ENCODE data around the gene PDIA5.

The PDIA5 gene

DNA sequence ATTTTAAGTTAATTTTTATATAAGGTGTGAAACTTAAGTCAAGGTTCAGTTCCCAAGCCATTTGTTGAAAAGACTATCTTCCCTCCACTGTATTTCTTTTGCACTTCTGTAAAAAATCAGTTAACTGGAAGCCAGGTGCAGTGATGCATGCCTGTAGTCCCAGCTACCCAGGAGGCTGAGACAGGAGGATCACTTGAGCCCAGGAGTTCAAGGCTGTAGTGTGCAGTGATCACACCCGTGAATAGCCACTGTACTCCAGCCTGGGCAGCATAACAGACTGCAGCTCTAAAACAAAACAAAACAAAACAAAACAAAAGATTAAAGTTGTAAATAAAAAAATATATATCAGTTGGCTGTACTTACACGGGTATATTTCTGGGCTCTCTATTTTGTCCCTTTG lies 101.8 kb downstream of the PDIA5 start:
- Histone ChIP-seq H3F3A (ENCODE audit: low read depth) (no peaks in the 10 kb centered on the region), H3K4me2 (ENCODE audit: low read depth, low read length, poor library complexity, severe bottlenecking) (no peak overlapping the region), H2AFZ (ENCODE audit: low read length) (no peak overlapping the region), H4K20me1 (ENCODE audit: insufficient read depth, low read length, poor library complexity, severe bottlenecking) (no peaks in the 10 kb centered on the region), H3K4me3 (ENCODE audit: low read length, poor library complexity, severe bottlenecking) (no peak overlapping the region), H3K9ac (ENCODE audit: low read depth, low read length, poor library complexity, severe bottlenecking) (no peak overlapping the region), H3K9me3 (ENCODE audit: insufficient read depth, low read depth, low read length) (no peaks in the 10 kb centered on the region; the same call in 1 of the 2 replicates), H3K27me3 (ENCODE audit: insufficient read depth, low read length, poor library complexity, severe bottlenecking) (no peaks in the 10 kb centered on the region), H3K79me2 (ENCODE audit: insufficient read depth, low read length) (no peaks in the 10 kb centered on the region), H3K9me2 (replicated peaks; ENCODE audit: low read depth, low read length) (no peaks in the 10 kb centered on the region), H3K36me3 (ENCODE audit: insufficient read depth, low read length) (peaks cover 46% of the 10 kb centered on the region), H3K4me1 (ENCODE audit: insufficient read depth, low read length, poor library complexity, severe bottlenecking) (no peaks in the 10 kb centered on the region)
- TF ChIP-seq, protein P1, sequence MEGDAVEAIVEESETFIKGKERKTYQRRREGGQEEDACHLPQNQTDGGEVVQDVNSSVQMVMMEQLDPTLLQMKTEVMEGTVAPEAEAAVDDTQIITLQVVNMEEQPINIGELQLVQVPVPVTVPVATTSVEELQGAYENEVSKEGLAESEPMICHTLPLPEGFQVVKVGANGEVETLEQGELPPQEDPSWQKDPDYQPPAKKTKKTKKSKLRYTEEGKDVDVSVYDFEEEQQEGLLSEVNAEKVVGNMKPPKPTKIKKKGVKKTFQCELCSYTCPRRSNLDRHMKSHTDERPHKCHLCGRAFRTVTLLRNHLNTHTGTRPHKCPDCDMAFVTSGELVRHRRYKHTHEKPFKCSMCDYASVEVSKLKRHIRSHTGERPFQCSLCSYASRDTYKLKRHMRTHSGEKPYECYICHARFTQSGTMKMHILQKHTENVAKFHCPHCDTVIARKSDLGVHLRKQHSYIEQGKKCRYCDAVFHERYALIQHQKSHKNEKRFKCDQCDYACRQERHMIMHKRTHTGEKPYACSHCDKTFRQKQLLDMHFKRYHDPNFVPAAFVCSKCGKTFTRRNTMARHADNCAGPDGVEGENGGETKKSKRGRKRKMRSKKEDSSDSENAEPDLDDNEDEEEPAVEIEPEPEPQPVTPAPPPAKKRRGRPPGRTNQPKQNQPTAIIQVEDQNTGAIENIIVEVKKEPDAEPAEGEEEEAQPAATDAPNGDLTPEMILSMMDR (conservative IDR thresholded peaks at IDR 0.05; ENCODE audit: low read length) = no peak
- TF ChIP-seq EZH2phosphoT487 (IDR thresholded peaks at IDR 0.05; ENCODE audit: borderline replicate concordance) = no peak

DNA sequence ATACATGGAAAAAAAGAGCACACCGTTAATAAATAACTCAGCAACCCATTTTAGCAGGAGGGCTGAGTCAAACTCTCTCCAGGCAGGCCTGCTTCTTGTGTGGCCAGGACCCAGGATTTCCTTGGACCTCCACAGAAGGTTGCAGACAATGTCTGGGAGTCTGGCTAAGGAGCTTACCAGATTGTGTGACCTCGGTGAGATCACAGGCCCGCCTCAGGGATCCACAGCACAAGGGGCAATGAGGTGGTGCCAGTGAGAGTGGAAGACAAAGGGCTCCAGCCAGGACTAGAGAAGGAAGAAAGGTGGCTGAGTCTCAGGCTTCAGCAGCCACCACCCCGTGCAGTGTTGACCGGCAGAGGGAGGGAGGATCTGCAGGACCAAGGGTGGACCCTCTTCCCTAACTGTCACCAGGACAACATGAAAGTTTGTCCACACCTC lies 102.7 kb downstream of the PDIA5 start:
- Histone ChIP-seq H3K4me2 (ENCODE audit: low read depth, low read length, poor library complexity, severe bottlenecking) (no peak overlapping the region), H3K27me3 (ENCODE audit: insufficient read depth, low read length, poor library complexity, severe bottlenecking) (no peaks in the 10 kb centered on the region), H3K9ac (ENCODE audit: low read depth, low read length, poor library complexity, severe bottlenecking) (no peak overlapping the region), H3K9me2 (replicated peaks; ENCODE audit: low read depth, low read length) (no peaks in the 10 kb centered on the region), H3K4me3 (ENCODE audit: low read length, poor library complexity, severe bottlenecking) (no peak overlapping the region), H2AFZ (ENCODE audit: low read length) (no peak overlapping the region), H3K79me2 (ENCODE audit: insufficient read depth, low read length) (no peaks in the 10 kb centered on the region), H3K36me3 (ENCODE audit: insufficient read depth, low read length) (peaks cover 37% of the 10 kb centered on the region), H3K4me1 (ENCODE audit: insufficient read depth, low read length, poor library complexity, severe bottlenecking) (no peaks in the 10 kb centered on the region), H3F3A (ENCODE audit: low read depth) (no peaks in the 10 kb centered on the region), H3K9me3 (ENCODE audit: insufficient read depth, low read depth, low read length) (no peaks in the 10 kb centered on the region; the same call in 1 of the 2 replicates), H4K20me1 (ENCODE audit: insufficient read depth, low read length, poor library complexity, severe bottlenecking) (no peaks in the 10 kb centered on the region)
- TF ChIP-seq, protein P1 (conservative IDR thresholded peaks at IDR 0.05; ENCODE audit: low read length) = no peak
- no peak for TF ChIP-seq EZH2phosphoT487 (IDR thresholded peaks at IDR 0.05; ENCODE audit: borderline replicate concordance)

DNA sequence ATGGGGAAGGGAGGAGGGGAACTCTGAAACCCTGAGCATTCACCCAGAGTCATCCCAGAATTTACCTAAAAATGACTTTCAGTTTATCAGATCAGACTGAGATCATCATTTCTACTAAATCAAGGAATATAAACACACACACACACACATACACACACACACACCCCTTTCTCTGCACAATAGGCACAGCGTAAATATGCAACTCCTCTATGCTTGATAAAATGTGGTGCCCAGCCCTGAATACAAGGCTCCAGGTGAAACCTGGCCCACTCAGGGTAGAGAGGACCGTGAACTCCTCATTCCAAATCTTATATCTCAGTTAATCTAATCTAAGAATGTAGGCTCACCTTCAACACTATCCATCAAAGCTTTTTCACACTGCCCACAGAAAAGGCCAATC lies 103.1 kb downstream of the PDIA5 start:
- Histone ChIP-seq H3K4me2 (ENCODE audit: low read depth, low read length, poor library complexity, severe bottlenecking) (no peak overlapping the region), H3K36me3 (ENCODE audit: insufficient read depth, low read length) (peaks cover 33% of the 10 kb centered on the region), H3K27me3 (ENCODE audit: insufficient read depth, low read length, poor library complexity, severe bottlenecking) (no peaks in the 10 kb centered on the region), H3K79me2 (ENCODE audit: insufficient read depth, low read length) (no peaks in the 10 kb centered on the region), H3K9me2 (replicated peaks; ENCODE audit: low read depth, low read length) (no peaks in the 10 kb centered on the region), H3K4me3 (ENCODE audit: low read length, poor library complexity, severe bottlenecking) (no peak overlapping the region), H4K20me1 (ENCODE audit: insufficient read depth, low read length, poor library complexity, severe bottlenecking) (no peaks in the 10 kb centered on the region), H3F3A (ENCODE audit: low read depth) (no peaks in the 10 kb centered on the region), H3K4me1 (ENCODE audit: insufficient read depth, low read length, poor library complexity, severe bottlenecking) (no peaks in the 10 kb centered on the region), H3K9ac (ENCODE audit: low read depth, low read length, poor library complexity, severe bottlenecking) (no peak overlapping the region), H3K9me3 (ENCODE audit: insufficient read depth, low read depth, low read length) (no peaks in the 10 kb centered on the region; the same call in 1 of the 2 replicates), H2AFZ (ENCODE audit: low read length) (no peak overlapping the region)
- TF ChIP-seq, protein P1 (conservative IDR thresholded peaks at IDR 0.05; ENCODE audit: low read length) = no peak
- TF ChIP-seq EZH2phosphoT487 (IDR thresholded peaks at IDR 0.05; ENCODE audit: borderline replicate concordance) = no peak

Measured in Loucy (cell line).